KBM-7 (cell line): ENCODE measurements around the gene CLASRP.

Source experiments
- DNase-seq: peaks from one replicate; pipeline ENCODE4 v3.0.0-alpha.2; 2015
- in situ Hi-C: fragments of 300-500 bp; cut with MboI; formaldehyde crosslinking; loops from 2 replicates; pipeline ENCODE4 v1.14.3; 2020; ENCODE audit warnings: low sequenced_read_pairs, low pct_unique_long_range_greater_than_20kb, mixed read lengths

CLASRP gene

DNA sequence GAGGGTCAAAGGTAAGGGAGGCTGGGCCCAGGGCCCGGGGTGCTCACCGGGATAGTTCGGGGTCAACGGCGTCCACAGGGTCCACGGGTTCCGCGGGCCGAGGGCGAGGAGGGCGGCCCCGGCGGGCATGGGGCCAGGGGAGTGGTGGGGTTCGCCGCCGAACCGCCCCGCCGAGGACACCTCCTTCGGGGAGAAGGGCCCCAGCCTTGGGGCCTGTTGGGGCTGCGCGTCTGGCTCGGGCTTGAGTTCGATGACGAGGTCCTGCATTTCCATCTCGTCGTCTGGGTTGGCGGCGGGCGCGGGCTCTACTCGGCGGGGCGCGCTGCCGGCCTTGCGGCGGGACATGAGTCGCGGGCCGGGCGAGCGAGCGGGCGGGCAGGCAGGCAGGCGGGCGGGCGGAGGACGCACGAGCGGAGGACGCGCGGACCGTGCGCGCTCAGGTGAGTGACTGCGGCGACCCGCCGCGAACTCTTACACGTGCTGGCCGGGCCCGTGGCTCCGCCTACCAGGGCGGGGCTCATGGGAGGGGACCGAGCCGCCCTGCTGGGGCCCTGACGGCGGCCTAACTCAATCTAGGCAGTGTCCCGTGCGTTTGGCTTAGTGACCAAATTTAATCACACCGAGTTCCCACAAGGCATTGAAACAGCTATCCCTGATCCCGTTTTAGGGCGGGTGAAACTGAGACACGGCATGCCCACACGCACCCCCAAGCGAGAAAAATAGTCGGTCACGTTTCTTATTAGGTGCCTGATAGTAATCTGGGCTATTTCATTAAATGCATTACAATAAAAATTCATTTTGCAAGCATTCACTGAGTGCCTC, 37.4 kb downstream of the CLASRP start, which contains the start of gene ZNF296:
ZNF296 (minus strand) TSS at position 450 of the 822 bp plus-strand sequence; CDS start at position 345, 105 bp downstream.
- in situ Hi-C loops: no loop called here
- DNase-seq: peak; percentile 76

DNA sequence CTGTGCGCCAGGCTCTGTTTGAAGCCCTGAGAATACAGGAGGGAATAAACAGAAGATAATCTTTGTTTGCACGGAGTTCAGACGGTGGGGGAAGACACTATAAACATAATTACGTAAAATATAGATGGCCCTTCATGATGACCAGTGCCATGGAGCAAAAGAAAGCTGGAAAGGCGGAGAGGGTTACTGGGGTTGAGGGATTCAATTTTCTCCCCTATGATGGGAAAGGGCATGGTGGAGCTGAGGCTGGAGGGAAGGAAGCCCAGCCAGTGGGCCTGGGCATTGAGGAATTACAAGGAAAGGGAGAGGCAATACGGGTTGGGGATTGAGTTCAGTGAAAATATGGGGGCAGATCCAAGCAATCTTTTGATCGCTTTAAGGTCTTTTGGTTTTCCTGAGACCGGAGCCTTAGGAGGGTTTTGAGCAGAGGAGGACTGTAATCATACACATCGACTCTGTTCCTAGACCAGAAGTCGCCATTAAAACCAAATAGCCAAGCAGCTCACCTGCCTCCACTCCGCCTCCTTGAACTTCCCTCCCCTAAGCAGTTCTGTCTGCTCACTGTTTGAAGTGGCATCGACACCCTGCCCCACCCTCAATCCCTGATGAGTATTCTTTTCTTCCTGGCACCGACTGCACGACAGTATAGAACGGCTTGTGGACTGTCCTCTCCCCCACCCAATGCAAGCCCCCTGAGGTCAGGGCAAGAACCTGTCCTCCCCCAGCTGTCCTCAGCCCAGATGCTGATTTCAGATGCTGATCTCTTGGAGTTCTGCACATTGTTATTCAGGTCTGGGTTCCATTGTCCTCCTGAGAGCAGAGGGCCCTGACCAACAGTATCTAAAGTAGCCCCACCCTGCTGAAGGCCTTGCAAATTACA, 38.2 kb downstream of the CLASRP start:
- no peak for DNase-seq
- in situ Hi-C loops: no loop called here

DNA sequence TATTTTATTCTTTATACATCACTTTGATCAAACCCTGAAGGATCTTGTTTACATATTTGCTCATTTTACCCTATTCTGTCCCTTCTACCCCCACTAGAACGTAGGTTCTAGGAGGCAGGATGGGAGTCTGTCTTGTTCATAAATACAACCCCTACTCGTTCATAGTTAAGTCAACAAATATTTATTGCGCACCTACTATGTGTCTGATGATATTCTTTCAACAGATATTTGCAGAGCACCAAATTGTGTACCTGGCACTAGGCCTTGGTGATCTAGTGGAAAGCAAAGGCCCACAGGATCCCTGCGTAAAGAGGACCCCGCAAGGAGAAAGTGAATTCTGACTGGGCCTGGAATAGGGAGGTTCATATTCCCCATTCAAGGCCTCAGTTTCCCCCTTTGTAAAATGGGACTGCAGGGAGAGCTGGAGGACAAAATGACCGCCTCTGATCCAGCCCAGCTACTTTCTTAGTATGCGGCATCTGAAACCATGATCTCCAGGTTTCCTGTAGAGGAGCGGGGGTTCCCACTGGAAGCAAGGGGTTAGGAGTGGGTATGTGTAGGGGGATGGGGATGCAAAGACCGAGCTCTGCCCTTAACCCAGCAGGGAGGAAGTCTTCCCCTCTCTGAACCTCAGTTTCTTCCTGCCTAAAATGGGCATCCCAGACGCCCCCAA, 39.7 kb downstream of the CLASRP start:
- in situ Hi-C loops: no loop called here
- no peak for DNase-seq

DNA sequence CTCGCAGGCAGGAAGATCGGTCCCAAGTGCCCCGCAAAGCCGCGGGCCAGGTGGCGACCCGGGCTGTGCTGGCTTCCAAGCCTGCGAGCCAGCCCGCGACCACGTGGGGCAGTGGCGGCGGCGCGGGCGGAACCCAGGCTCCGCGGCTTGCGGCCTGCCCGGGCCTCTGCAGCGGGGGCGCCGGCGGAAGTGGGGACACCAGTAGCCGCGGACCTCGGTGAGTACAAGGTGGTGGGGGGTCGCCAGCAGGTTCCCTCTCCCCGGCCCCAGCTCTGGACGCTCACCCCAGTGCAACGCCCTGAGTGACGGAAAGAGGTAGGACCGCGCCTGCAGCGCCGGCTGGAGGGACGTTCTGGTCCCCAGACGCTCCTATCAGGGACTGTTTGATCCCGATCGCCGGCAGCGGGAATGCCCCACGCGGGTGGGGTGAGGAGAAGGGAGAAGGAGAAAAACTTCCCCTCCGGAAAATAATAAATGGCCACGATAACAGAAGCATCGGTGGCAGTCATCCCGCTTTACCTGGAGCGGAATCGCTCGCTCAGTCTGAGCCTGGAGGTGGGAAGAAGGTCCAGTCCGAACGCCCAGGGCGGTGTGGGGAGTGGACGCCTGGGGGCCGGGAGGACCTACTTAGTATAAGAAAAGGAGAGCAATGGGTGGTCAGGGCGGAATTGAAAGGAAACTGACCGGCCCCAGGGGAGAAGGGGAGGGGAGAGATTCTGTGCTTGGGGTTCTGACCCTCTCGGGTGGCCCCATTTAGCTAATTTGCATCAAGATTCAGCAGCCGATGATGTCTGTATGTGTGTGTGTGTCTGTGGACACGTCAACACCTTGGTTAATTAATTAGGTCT, 40.4 kb downstream of the CLASRP start, which contains the start of gene GEMIN7:
GEMIN7 (plus strand) TSS at position 198 of the 848 bp plus-strand sequence. CDS start 10,855 bp downstream, outside the sequence.
- in situ Hi-C loops: no loop called here
- peak; percentile 86 for DNase-seq

DNA sequence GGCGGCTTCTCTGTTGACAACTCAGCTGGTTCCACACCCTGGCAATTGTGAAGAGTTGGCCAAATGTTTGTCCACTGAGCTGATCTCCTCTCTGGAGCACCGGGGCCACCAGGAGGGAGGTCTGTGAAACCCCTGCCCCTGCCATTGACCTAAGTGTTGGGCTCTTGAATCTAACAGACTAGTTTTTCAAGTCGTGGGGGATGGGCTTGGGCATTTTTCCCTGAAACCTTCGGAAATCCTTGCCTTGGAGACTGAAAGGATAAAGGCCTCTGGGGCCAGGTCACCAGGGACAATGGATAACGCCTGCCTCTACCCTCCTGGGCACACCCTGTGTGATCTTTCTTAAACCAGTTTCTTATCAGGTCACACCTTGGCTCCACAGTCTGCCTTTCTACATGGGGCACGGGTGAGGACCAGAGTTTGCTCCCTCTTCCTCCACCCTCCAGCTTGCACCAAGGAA, 41.1 kb downstream of the CLASRP start:
- no peak for DNase-seq
- in situ Hi-C loops: no loop called here

DNA sequence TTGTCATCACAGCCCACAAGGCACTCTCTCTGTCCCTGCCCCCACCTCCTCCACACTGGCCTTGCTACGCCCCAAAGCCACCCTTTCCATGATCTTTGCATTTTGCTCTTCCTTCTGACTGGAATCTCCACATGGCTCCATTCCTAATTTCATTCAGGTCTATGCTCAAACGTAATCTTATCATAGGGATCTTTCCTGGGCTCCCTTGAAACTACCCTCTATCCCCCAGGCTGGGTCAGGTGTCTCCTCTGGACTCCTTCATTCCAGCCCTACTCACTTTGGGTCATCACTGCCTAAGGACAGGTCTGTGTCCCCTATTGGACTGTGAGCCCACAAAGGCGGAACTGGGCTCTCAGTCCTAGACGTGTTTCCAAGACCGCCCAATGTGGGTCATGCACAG, 43.3 kb downstream of the CLASRP start:
- in situ Hi-C loops: no loop called here
- DNase-seq: no peak

DNA sequence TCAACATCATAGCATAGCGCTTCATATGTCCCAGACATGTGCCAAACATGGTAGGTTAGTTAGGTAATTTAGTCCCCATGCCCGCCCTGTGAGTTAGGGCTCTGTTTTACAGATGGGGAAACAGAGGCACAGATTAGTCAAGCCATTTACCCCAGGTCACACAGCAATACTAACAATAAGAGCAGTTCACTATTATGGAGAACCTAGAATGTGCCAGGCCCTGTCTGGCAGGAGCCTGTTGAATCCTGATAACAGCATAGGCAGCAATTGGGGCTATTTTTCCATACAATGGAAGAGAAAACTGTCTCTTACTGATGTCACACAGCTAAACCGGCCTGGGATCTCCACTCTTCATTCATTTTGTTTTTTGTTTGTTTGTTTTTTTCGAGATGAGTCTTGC, 47.6 kb downstream of the CLASRP start:
- DNase-seq: no peak
- in situ Hi-C loops: no loop called here

DNA sequence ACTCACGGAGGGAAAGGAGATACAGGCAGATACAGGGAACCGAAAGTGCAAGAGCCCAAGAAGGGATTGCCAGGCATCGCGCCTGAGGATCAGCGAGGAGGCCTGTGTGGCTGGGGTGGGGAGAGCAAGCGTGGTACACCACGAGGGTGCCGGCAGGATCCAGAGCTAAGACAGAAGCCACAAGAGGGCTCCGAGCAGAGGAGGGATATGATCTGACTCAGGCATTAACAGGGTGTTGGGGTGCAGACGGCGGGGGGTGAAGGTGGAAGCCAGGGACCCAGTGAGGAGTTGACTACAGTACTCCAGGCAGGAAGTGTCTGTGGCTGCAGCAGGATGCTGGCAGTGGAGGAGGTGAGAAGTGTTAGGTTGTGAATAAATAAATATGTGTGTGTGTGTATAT, 48.7 kb downstream of the CLASRP start:
- in situ Hi-C loops: no loop called here
- DNase-seq: peak; percentile 34

DNA sequence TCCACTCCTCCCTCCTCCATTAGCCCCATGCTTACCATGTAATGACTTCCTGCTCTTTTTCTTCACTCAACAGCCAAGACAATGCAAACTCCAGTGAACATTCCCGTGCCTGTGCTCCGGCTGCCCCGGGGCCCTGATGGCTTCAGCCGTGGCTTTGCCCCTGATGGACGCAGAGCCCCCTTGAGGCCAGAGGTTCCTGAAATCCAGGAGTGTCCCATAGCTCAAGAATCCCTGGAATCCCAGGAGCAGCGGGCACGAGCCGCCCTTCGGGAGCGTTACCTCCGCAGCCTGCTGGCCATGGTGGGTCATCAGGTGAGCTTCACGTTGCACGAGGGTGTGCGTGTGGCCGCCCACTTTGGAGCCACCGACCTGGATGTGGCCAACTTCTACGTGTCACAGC, 51.2 kb downstream of the CLASRP start:
- in situ Hi-C loops: no loop called here

DNA sequence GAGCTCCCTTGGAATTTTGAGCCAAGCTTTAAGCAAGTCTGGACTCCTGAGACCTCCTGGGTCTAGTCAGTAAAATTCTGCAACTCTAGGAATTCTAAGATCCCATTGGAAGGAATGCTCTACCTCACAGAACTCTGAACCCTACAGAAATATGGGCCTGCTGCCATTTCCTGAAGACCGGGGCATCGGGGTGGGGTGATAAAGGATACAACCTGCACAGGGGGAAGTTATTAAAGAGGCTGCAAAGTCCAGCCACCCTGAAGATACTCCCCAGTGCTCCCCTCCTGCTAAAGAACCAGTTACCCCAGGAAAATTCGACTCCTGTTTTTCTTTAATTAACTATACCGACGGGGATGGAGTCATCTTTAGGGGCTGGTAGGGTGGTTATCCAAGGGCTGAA, 51.8 kb downstream of the CLASRP start:
- DNase-seq: no peak
- in situ Hi-C loops: no loop called here

More for the DNA sequence above, 51.2 kb downstream of the CLASRP start:
- no peak for DNase-seq

DNA sequence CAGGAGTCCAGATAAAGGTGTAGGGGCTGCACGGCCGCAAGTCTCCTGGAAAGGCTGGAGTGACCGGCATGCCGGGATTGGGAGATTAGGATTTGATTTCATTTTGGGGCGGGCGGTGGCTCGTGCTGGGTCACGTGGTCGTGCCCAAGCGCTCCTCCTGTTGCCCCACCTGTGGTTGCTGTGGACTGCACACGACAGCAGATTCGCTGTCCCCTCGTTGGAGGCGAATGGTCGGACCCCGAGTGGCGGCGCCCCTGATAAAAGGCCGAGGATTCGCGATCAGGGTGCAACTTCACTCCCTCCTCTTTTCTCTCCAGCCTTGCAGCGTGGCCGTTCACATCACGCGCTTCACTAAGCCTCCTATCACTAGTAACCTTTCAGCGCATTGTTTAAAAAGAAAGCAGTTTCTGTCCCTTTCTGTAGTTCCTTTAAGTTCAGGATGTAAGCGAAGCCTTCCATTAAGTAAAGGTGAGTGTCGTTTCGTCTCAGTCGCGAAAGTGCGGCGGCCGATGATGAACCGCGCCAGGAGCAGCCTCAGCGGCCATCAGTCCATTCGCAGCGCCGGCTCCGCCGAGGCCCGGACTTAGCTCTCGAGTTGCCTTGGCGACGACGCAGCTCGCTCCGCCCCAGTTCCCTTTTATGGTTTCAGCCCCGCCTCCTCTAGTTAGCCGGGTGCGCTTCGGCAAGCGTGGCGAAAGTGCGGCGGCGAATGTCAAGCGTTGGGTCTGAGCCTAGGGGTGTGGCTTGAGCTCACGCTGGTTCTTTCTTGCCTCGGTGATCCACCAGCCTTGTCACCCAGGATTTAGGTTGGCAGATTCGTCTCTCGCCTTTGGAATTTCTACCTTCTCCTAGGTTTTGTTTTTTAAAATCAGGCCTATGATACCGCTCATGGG, 52.4 kb downstream of the CLASRP start:
- DNase-seq: peak; percentile 98
- in situ Hi-C loops: no loop called here

DNA sequence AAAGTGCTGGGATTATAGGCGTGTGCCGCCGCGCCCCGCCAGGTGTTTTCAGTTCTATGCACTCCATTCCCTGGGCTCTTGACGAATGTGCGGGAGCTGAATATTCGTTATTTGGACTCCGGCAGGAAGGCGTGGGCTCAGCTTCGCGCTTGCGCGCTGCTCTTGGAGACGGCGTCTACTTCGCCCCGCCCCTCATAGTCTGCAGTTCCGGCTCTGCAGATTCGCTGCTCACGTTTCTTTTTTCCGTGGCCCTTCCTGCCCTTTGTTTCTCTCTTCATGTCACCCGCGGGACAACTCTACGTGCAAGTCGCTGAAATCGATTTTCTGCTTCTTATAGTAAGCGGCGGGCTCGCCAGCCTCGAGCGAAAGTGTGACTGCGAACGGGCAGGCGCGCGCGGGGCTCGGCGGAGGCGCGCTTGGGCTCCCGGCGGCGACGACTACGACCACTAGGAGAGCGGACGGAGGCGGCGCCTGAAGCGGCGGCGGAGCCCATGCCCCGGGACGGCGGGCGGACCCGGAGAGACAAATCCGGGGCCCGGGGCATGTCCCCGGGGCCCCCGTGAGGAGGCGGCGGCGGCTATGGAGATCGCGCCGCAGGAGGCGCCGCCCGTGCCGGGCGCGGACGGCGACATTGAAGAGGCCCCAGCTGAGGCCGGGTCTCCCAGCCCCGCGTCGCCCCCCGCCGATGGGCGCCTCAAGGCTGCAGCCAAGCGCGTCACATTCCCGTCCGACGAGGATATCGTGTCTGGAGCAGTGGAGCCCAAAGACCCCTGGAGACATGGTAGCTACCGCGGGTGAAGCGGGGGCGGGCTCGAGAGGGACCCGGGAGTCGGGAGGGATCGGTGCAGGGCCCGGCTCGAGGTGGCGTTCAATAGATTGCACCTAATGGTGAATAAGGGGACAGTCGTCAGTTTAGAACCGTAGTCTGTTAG, 54.2 kb downstream of the CLASRP start, which contains the start of gene PPP1R37:
PPP1R37 (plus strand) TSS at position 433 of the 932 bp plus-strand sequence; CDS start at position 580, 147 bp downstream.
- in situ Hi-C loops: no loop called here
- DNase-seq: peak; percentile 94

DNA sequence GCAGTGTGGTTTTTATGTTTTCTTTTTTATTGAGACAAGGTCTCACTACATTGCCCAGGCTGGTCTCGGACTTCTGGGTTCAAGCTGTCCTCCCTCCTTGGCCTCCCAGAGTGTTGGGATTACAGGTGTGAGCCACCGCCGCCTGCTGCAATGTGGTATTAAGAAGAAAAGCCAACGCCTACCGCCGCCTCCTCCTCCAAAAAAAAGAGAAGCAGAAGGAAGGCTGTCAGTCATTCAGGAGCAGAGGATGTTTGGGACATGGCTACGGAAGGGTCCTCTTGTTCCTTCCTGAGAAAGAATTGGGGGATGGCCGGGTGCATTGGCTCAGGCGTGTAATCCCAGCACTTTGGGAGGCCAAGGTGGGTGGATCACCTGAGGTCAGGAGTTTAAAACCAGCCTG, 55.3 kb downstream of the CLASRP start:
- no peak for DNase-seq
- in situ Hi-C loops: no loop called here

DNA sequence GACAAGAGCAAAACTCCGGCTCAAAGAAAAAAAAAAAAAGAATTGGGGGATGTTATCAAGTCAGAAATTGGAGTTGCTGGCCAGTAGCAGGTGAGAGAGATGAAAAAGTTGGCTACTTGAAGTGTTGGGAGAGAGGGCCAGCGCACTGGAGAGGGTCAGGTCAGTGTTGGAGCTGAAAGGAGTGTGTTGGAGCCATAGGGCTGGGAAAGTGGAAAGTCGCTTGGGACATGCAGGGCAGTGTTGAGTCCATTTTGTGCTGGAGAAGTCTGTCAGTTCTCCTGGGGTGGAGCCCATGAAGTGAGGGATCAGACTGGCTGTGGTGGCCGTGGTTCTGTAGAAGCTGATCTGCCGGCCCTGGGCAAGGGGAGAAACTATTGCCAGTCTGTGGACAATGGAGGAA, 55.9 kb downstream of the CLASRP start:
- in situ Hi-C loops: no loop called here
- no peak for DNase-seq

DNA sequence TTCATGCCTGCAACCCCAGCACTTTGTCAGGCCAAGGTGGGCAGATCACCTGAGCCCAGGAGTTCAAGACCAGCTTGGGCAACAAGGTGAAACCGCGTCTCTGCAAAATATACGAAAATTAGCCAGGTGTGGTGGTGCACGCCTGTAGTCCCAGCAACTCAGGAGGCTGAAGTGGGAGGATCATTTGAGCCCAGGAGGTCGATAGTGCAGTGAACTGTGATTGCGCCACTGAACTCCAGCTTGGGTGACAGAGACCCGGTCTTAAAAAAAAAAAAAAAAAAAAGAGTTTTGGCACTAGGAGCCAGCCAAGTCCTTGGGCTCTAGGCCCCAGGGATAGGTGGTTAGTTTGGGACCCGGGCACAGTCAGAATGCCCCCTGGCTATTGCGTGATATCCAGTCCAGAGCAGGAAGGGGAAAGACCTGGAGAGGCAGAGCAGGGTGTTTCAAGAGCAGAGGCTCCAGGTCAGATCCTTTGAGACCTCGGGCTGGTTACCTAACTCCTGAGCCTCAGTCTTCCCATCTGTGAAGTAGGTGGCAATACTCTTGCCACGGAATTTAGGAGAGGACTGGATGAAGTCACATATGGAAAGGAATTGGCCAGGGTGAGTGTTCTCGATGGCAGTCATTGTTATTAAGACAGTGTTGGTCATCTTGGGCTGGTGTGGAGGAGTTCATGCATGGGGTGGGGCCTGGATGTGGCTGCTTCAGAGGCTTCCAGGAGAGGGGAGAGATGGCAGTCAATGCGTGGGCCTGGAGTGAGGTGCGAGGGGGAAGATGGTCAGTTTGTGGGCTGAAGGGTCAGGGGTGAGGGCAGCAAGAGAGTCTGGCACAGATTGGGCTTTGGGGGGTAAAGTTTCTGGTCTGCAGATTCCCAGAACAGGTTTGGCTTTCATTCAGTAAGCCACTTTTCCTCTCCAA, 56.9 kb downstream of the CLASRP start:
- in situ Hi-C loops: no loop called here
- no peak for DNase-seq
